Keratinocyte (primary cell): ENCODE measurements around the gene TBX18. TPM values are rescaled to one million over a fixed set of nuclear protein-coding genes. Genes with fewer than 3 reads are reported as not detected.

Experiments used
- DNase-seq: peaks from one replicate; pipeline ENCODE4 v3.0.0-alpha.2; 2011; ENCODE audit warnings: low read depth, missing footprints, low spot score
- FAIRE-seq: peaks from 2 replicates; lab custom pipeline; 2011; peaks lifted over from hg19 to GRCh38; lab: Jason Lieb, UNC
- H2AFZ ChIP-seq: 2 replicates; pipeline ENCODE4 v1.6.0; 2012; ENCODE audit warnings: low read length, control low read depth, inconsistent platforms; ENCODE audit not compliant: control insufficient read depth
- H3K27ac ChIP-seq: 2 replicates; pipeline ENCODE4 v1.5.1; 2011; ENCODE audit warnings: low read length; ENCODE audit not compliant: control insufficient read depth, insufficient read depth
- H3K27me3 ChIP-seq: 3 replicates; pipeline ENCODE4 v1.6.0; 2011; ENCODE audit warnings: low read length; ENCODE audit not compliant: control insufficient read depth, insufficient read depth; ENCODE audit errors: extremely low read depth
- H3K36me3 ChIP-seq, 2 experiments: 2 replicates in 1 of 2; 3 replicates in 1 of 2; pipeline ENCODE4 v1.5.1; 2011; ENCODE audit warnings: low read length in 2 of 2, mild to moderate bottlenecking in 1 of 2; ENCODE audit not compliant: control insufficient read depth in 2 of 2, insufficient read depth in 2 of 2; ENCODE audit errors: extremely low read depth in 1 of 2
- H3K4me1 ChIP-seq: 3 replicates; pipeline ENCODE4 v1.5.1; 2011; ENCODE audit warnings: low read length; ENCODE audit not compliant: control insufficient read depth, insufficient read depth; ENCODE audit errors: extremely low read depth
- H3K4me2 ChIP-seq: 3 replicates; pipeline ENCODE4 v1.6.0; 2011; ENCODE audit warnings: low read depth, low read length; ENCODE audit not compliant: control insufficient read depth, insufficient read depth; ENCODE audit errors: extremely low read depth
- H3K4me3 ChIP-seq, 3 experiments: fragments of 200-600 bp in 1 of 3; sonication (generic) in 1 of 3; 2 replicates in 2 of 3; 3 replicates in 1 of 3; pipeline ENCODE4 v1.5.1; 2011 to 2016; ENCODE audit warnings: low read length in 3 of 3, mild to moderate bottlenecking in 3 of 3, control low read depth in 2 of 3, inconsistent platforms in 1 of 3, low read depth in 1 of 3, mixed read lengths in 1 of 3, mixed run types in 1 of 3, moderate library complexity in 1 of 3; ENCODE audit not compliant: control insufficient read depth in 2 of 3, insufficient read depth in 2 of 3; ENCODE audit errors: extremely low read depth in 1 of 3
- H3K79me2 ChIP-seq: 2 replicates; pipeline ENCODE4 v1.6.0; 2012; ENCODE audit warnings: low read length; ENCODE audit not compliant: control insufficient read depth, insufficient read depth
- H3K9ac ChIP-seq: 3 replicates; pipeline ENCODE4 v1.6.0; 2011; ENCODE audit warnings: low read length; ENCODE audit not compliant: control insufficient read depth, insufficient read depth; ENCODE audit errors: extremely low read depth
- H3K9me1 ChIP-seq: 3 replicates; pipeline ENCODE4 v1.6.0; 2011; ENCODE audit warnings: low read length; ENCODE audit not compliant: control insufficient read depth, insufficient read depth; ENCODE audit errors: extremely low read depth
- H3K9me3 ChIP-seq: 2 replicates; pipeline ENCODE4 v1.5.1; 2012; ENCODE audit warnings: low read depth, low read length; ENCODE audit not compliant: control insufficient read depth
- H4K20me1 ChIP-seq: 3 replicates; pipeline ENCODE4 v1.6.0; 2011; ENCODE audit warnings: low read length; ENCODE audit not compliant: control insufficient read depth, insufficient read depth; ENCODE audit errors: extremely low read depth
- EZH2 ChIP-seq: IDR thresholded peaks from one replicate; pipeline ENCODE4 v1.6.1; 2012; ENCODE audit warnings: inconsistent platforms, mild to moderate bottlenecking, low read length, moderate library complexity
- dilution Hi-C: fragments of 300-500 bp; cut with MboI; formaldehyde crosslinking; loops from one replicate; pipeline ENCODE4 v1.7.0; 2020; ENCODE audit warnings: low sequenced_read_pairs; ENCODE audit not compliant: extremely low pct_ligation_motif_present
- polyA plus RNA-seq, 5 experiments: library from polyadenylated mRNA; depleted of rRNA in 3 of 5; stranded (reverse) in 3 of 5; stranded (forward) in 1 of 5; unstranded in 1 of 5; fragments of >200 nt; gene quantifications; 1 replicate in 1 of 5; 2 replicates in 3 of 5; 3 replicates in 1 of 5; pipeline versions ENCODE4 v1.2.1 to v1.2.3, GENCODE V29; 2011 to 2012; ENCODE audit warnings: missing spikeins in 2 of 5, low read depth in 1 of 5, low replicate concordance in 1 of 5
- TF ChIP-seq, protein P1 (sequence below), 3 experiments: IDR thresholded peaks in 1 of 3; conservative IDR thresholded peaks in 1 of 3; optimal IDR thresholded peaks in 1 of 3; 2 replicates in 2 of 3; 3 replicates in 1 of 3; pipeline versions ENCODE3 to v1.5.1; 2011; ENCODE audit warnings: low read length in 3 of 3, mild to moderate bottlenecking in 3 of 3, moderate library complexity in 2 of 3, control low read depth in 1 of 3, inconsistent platforms in 1 of 3; ENCODE audit not compliant: insufficient read depth in 2 of 3; ENCODE audit errors: extremely low read depth in 1 of 3

Gene TBX18
- polyA plus RNA-seq, 1 donor (not counting 4 experiments of a cell fraction or from before 2014, with no cell fraction given) = 0.03 TPM

- no peak for DNase-seq
- Histone ChIP-seq H4K20me1 (no peaks in the 10 kb centered on the region), H3K27me3 (no peaks in the 10 kb centered on the region), H2AFZ (no peak overlapping the region), H3K36me3 (no peaks in the 10 kb centered on the region), H3K27ac (no peak overlapping the region), H3K4me2 (no peak overlapping the region), H3K9me3 (no peaks in the 10 kb centered on the region), H3K9ac (no peak overlapping the region), H3K4me3 (no peak overlapping the region), H3K4me1 (no peaks in the 10 kb centered on the region), H3K79me2 (no peaks in the 10 kb centered on the region), H3K9me1 (no peaks in the 10 kb centered on the region)
- no peak for FAIRE-seq
- TF ChIP-seq, protein P1, sequence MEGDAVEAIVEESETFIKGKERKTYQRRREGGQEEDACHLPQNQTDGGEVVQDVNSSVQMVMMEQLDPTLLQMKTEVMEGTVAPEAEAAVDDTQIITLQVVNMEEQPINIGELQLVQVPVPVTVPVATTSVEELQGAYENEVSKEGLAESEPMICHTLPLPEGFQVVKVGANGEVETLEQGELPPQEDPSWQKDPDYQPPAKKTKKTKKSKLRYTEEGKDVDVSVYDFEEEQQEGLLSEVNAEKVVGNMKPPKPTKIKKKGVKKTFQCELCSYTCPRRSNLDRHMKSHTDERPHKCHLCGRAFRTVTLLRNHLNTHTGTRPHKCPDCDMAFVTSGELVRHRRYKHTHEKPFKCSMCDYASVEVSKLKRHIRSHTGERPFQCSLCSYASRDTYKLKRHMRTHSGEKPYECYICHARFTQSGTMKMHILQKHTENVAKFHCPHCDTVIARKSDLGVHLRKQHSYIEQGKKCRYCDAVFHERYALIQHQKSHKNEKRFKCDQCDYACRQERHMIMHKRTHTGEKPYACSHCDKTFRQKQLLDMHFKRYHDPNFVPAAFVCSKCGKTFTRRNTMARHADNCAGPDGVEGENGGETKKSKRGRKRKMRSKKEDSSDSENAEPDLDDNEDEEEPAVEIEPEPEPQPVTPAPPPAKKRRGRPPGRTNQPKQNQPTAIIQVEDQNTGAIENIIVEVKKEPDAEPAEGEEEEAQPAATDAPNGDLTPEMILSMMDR (optimal IDR thresholded peaks at IDR 0.05 in 1 of 3, IDR thresholded peaks at IDR 0.05 in 1 of 3, conservative IDR thresholded peaks at IDR 0.05 in 1 of 3; ENCODE audit: extremely low read depth in 1 of 3, insufficient read depth in 2 of 3, low read length in 3 of 3) = no peak
- no peak for TF ChIP-seq EZH2
- dilution Hi-C loops = no loop called here
Measured at GRCh38 chr6:84645000-84645399, 119.4 kb downstream of the TBX18 start.

GRCh38 chr6:84643778-84644177, 120.6 kb downstream of the TBX18 start:
- Histone ChIP-seq H3K4me1 (no peaks in the 10 kb centered on the region), H3K4me2 (no peak overlapping the region), H3K27ac (no peak overlapping the region), H3K9ac (no peak overlapping the region), H3K36me3 (no peaks in the 10 kb centered on the region), H2AFZ (no peak overlapping the region), H3K27me3 (no peaks in the 10 kb centered on the region), H3K79me2 (no peaks in the 10 kb centered on the region), H3K9me3 (no peaks in the 10 kb centered on the region), H3K4me3 (no peak overlapping the region), H4K20me1 (no peaks in the 10 kb centered on the region), H3K9me1 (no peaks in the 10 kb centered on the region)
- FAIRE-seq (no peak), DNase-seq (no peak)
- TF ChIP-seq, protein P1 (optimal IDR thresholded peaks at IDR 0.05 in 1 of 3, IDR thresholded peaks at IDR 0.05 in 1 of 3, conservative IDR thresholded peaks at IDR 0.05 in 1 of 3; ENCODE audit: extremely low read depth in 1 of 3, insufficient read depth in 2 of 3, low read length in 3 of 3) = no peak
- no peak for TF ChIP-seq EZH2
- dilution Hi-C loops = no loop called here
